Activated naive CD8-positive, alpha-beta T cell treated with anti-CD3 and anti-CD28 coated beads, Interleukin-2, amount 50 U/mL, for 16 hours (primary cell): ENCODE results near the gene KLK4.
A peak's percentile ranks its signal among the peaks of the same experiment; 100 is the strongest.

Source experiments
- DNase-seq: peaks from one replicate; pipeline ENCODE4 v3.0.0-alpha.2; 2020; ENCODE audit warnings: low read depth, low spot score

KLK4 gene, protein sequence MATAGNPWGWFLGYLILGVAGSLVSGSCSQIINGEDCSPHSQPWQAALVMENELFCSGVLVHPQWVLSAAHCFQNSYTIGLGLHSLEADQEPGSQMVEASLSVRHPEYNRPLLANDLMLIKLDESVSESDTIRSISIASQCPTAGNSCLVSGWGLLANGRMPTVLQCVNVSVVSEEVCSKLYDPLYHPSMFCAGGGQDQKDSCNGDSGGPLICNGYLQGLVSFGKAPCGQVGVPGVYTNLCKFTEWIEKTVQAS

GRCh38 chr19:50911206-50912101, at the start of gene KLK4:
Gene KLK4, minus strand, starts transcription at chr19:50911395. Its CDS starts 657 bp downstream, at chr19:50910738.
- DNase-seq, result no peak

DNA sequence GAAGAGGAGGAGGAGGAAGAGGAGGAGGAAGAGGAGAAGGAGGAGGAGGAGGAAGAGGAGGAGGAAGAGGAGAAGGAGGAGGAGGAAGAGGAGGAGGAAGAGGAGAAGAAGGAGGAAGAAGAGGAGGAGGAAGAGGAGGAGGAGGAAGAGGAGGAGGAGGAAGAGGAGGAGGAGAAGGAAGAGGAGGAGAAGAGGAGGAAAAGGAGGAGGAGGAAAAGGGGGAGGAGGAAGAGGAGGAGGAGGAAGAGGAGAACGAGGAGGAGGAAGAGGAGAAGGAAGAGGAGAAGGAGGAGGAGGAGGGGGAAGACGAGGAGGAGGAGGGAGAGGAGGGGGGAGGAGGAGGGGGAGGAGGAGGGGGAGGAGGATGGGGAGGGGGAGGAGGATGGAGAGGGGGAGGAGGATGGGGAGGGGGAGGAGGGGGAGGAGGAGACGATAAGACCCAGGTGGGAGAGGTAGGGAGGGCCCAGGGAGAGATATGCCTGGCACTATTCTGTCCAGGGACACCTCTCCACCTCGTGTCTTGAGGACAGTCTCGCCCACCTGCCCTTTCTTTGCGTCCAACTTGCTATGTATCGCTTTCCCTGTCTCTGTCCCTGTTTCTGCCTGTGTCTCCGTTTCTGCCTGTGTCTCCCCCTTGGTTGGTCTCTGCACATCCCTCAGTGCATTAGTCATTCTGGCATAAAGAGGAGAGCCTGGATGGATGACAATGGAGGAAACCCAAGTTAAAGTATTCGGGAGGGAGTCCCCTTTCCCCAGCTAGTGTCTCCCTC, 48.7 kb upstream of the KLK4 start:
- DNase-seq, result no peak

DNA sequence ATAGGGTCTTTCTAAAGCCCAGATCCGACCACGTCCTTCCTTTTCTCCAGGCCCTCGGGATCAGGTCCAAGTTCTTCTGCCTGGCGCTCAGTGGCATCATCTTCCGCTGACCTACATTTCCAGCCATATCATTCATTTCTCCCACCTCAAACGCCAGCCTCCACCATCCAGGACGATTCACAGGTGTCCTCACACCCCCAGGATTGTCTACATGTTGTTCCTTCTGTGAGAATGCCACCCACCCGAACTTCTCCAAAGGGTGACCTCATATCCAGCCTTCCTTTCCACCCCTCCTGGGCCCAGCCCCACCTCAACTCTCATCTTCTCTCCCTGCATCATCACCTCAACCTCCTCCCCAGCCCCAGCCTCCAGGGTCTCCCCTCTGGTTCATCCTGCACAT, 46.4 kb upstream of the KLK4 start:
- DNase-seq, result no peak

- DNase-seq, result no peak
Observed at GRCh38 chr19:50952910-50953309, 41.7 kb upstream of the KLK4 start, which contains the start of gene KLK5. Gene KLK5, minus strand, starts transcription at chr19:50953038. Its CDS starts 381 bp downstream, at chr19:50952657.

DNA sequence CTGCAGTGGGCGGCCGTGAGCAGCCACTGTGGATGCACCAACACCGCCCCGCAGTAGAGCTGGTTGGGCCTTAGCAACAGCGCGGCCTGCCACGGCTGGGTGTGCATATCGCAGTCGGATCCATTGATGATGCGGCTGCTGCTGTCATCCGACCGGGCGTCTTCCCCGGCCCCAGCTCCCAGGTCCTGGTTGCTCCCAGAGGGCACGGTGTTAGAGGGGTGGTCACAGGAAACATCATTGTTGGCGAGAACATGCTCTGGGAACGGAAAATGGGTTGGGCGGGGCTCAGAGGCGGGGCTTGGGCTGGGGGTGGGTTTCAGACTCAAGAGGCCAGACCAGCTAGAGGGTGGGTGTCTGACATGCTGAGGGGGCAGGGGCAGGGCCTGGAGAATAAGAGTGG, 38.7 kb upstream of the KLK4 start:
- DNase-seq, result no peak

GRCh38 chr19:50947123-50947522, 35.9 kb upstream of the KLK4 start:
- DNase-seq, result no peak

- DNase-seq, result no peak
Observed at GRCh38 chr19:50944795-50945194, 33.6 kb upstream of the KLK4 start.

GRCh38 chr19:50943074-50943828, 32.1 kb upstream of the KLK4 start:
- no peak for DNase-seq

DNA sequence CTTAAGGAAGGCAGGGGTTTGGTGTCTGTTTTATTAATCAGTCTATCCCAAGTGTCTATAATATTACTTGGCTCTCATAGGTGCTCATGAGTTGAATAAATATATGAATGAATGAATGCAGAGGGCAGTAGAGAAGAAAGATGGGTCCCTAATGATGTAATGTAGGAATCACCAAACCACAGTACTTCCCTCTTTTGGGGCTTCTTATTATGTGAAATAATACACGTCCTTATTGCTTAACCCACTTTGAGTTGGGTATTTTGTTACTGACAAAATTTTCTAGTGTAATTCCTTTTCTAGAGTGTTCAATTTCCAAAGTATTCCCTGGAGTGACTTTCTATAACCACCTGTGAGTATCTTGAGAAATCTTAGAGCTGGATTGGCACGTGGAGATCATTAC, 28.4 kb upstream of the KLK4 start:
- DNase-seq, result no peak

GRCh38 chr19:50933640-50934039, 22.4 kb upstream of the KLK4 start:
- DNase-seq, result no peak

- no peak for DNase-seq
Observed at GRCh38 chr19:50932690-50933083, 21.5 kb upstream of the KLK4 start.

- no peak for DNase-seq
Observed at GRCh38 chr19:50932018-50932689, 21.0 kb upstream of the KLK4 start.

GRCh38 chr19:50931023-50931422, 19.8 kb upstream of the KLK4 start:
- no peak for DNase-seq

- DNase-seq, result no peak
Observed at GRCh38 chr19:50928831-50929230, 17.6 kb upstream of the KLK4 start.

DNA sequence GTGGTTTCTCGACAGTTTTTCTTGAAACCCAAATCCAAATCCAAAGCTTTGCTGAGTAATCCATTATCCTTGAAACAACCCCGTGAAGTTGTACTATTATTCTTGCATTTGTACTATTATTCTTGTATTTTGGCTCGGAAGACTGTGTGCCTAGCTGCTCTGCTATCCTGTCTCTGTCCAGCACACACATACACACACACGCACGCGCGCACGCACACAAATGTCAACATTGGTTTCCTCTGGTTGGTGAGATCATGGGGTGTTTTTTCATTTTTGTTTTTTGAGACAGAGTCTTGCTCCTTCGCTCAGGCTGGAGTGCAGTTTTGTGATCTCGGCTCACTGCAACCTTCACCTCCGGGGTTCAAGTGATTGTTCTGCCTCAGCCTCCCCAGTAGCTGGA, 14.9 kb upstream of the KLK4 start:
- no peak for DNase-seq

- no peak for DNase-seq
Observed at GRCh38 chr19:50925734-50926133, 14.5 kb upstream of the KLK4 start.

GRCh38 chr19:50924586-50924985, 13.4 kb upstream of the KLK4 start:
- DNase-seq, result no peak

DNA sequence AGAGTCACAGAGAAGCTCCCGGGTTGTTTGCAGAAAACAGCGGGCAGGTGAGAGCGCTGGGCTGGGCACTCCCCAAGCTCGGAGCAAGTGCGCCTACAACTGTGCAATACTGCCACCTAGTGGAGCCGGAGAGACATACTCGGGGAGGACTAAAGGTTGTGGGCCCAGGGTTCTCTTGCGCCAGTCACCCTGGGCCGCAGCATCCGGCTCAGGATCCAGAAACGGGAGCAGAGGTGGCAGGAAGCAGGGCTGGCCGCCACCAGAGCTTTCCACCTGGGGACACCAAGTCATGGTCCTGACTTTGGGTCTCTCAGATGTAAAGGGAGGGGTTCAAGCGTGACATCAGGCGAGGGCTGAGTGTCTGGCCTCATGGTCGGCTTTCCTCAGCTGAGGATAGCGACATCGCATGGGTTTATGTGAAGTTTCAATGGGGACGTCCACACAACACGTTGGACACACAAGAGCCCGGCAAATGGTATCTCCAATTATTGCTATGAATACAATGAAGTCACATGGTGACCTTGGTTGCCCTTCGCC, 11.2 kb upstream of the KLK4 start:
- DNase-seq, result peak; percentile 55

DNA sequence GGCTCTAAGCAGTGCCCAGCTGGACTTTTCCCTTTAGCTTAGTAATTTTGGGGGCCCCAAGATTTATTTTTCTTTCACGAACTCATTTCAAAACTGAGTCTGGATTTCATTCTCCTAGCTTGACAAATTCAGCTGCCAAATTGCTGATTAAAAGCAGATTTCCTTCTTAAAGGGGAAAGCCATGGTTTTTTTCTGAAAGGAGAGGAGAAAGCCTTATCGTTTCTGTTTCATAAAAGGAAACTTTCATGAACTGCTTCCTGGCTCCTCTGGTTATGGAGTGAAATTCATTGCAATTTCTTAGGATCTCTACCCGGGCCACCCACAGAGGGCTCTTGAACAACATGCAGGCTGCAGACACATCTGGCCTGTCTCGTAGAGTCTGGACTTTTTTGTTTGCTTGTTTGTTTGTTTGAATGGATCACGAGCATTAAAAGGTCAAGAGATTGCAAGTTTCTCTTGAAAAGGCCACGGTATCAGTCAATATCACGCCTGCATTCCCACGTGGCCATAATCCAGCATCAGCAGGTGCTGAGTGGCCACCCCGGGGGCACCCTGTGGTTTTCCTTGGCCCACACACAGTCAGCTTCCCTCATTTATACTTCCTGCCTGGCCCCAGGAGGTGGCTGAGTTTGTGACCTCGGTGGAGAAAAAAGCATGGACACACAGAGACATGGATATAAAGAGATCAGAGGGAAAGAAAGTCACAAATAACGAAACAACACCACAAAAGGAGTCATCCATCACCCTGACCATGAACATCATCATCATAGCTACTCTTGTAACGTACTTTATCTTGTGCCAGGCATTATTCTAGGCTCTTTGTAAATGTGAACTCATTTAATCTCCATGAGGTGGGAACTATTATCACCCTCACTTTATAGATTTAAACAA, 10.5 kb upstream of the KLK4 start:
- no peak for DNase-seq

DNA sequence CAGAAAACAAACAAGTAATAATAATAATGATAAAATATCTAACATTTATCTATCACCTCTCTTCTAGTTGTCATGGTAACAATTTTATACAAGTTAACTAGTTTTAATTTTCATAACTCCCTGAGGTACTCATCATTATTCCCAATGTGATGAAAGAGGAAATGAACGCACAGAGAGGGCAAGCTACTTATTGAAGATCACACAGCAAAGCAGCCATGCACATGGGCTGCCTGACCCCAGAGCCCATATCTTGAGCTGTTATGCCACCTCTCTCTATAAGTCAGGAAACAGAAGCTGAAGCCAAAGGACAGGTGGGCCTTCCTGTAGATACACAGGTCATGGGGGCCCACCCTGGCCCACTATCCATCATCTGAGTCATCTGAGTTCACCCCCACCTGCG, 4.9 kb upstream of the KLK4 start:
- no peak for DNase-seq
